DOHH2 (cell line): ENCODE measurements around the gene CYB5D1.

Experiments
- H3F3A ChIP-seq: fragments of 200-600 bp; sonication (generic), shearing (Covaris generic); 2 replicates; pipeline ENCODE4 v1.6.0; 2016; ENCODE audit warnings: antibody characterized with exemption, mild to moderate bottlenecking; ENCODE audit not compliant: control insufficient read depth, insufficient read depth
- H3K27ac ChIP-seq: fragments of 200-600 bp; sonication (generic); 2 replicates; pipeline ENCODE4 v1.5.1; 2014; ENCODE audit warnings: low read depth, mild to moderate bottlenecking, low read length, moderate library complexity
- H3K27me3 ChIP-seq: fragments of 200-600 bp; sonication (generic); 2 replicates; pipeline ENCODE4 v1.6.1; 2014; ENCODE audit warnings: mild to moderate bottlenecking, low read length, mixed read lengths; ENCODE audit not compliant: control insufficient read depth
- H3K36me3 ChIP-seq: fragments of 200-600 bp; sonication (generic); 2 replicates; pipeline ENCODE4 v1.6.1; 2014; ENCODE audit warnings: mild to moderate bottlenecking, low read length, moderate library complexity, mixed read lengths; ENCODE audit not compliant: control insufficient read depth
- H3K4me1 ChIP-seq: fragments of 200-600 bp; sonication (generic); 2 replicates; pipeline ENCODE4 v1.6.1; 2014; ENCODE audit warnings: mild to moderate bottlenecking, low read length, mixed read lengths; ENCODE audit not compliant: control insufficient read depth
- H3K4me2 ChIP-seq: fragments of 200-600 bp; sonication (generic); 2 replicates; pipeline ENCODE4 v1.6.0; 2014; ENCODE audit warnings: mild to moderate bottlenecking, low read length, moderate library complexity
- H3K4me3 ChIP-seq: fragments of 200-600 bp; sonication (generic); 2 replicates; pipeline ENCODE4 v1.5.1; 2014; ENCODE audit warnings: mild to moderate bottlenecking, low read length, mixed read lengths
- H3K79me2 ChIP-seq: fragments of 200-600 bp; sonication (generic); 2 replicates; pipeline ENCODE4 v1.6.1; 2014; ENCODE audit warnings: mild to moderate bottlenecking, low read length, mixed read lengths; ENCODE audit not compliant: control insufficient read depth
- H3K9me2 ChIP-seq: fragments of 200-600 bp; sonication (generic); replicated peaks from 2 replicates; pipeline ENCODE4 v1.6.1; 2014; ENCODE audit warnings: mild to moderate bottlenecking, low read length, mixed read lengths; ENCODE audit not compliant: control insufficient read depth
- H3K9me3 ChIP-seq: fragments of 200-600 bp; sonication (generic); 2 replicates; pipeline ENCODE4 v1.6.1; 2014; ENCODE audit warnings: antibody characterized with exemption, low read length, mixed read lengths; ENCODE audit not compliant: control insufficient read depth, insufficient read depth
- H4K20me1 ChIP-seq: fragments of 200-600 bp; sonication (generic); 2 replicates; pipeline ENCODE4 v1.6.0; 2014; ENCODE audit warnings: low read depth, mild to moderate bottlenecking, antibody characterized with exemption, low read length, moderate library complexity; ENCODE audit not compliant: control insufficient read depth, insufficient read depth
- EZH2phosphoT487 ChIP-seq: fragments of 200-600 bp; sonication (generic); IDR thresholded peaks from 2 replicates; pipeline ENCODE4 v1.6.1; 2017; ENCODE audit warnings: borderline replicate concordance, mild to moderate bottlenecking, antibody characterized with exemption, low read length, moderate library complexity, mixed read lengths
- TF ChIP-seq, protein P1 (sequence below): fragments of 200-600 bp; sonication (generic); IDR thresholded peaks from one replicate; pipeline ENCODE4 v1.5.1; 2014; ENCODE audit warnings: antibody characterized with exemption, mild to moderate bottlenecking, low read depth, low read length; ENCODE audit not compliant: poor library complexity, severe bottlenecking

Gene CYB5D1

DNA sequence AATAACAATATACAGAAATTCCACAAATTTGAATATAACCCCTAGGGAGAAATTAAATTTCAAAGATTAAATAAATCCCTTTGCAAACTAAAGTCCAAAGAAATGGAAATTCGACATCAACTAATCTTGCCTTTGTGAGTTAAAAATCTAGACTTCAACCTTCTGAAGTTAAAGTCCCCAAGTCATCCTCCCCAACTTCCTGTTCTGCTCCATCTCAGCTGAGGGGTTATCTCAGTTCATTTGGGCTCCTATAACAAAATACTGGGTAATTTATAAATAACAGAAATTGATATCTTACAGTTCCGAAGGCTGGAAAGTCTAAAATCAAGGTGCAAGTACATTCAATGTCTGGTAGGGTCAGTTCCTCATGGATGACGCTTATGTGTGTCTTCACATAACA lies 46.6 kb upstream of the CYB5D1 start:
- Histone ChIP-seq H4K20me1 (no peaks in the 10 kb centered on the region), H3K9me3 (no peaks in the 10 kb centered on the region), H3K4me1 (no peaks in the 10 kb centered on the region), H3K27ac (no peak overlapping the region), H3K4me2 (no peak overlapping the region), H3K36me3 (no peaks in the 10 kb centered on the region), H3K9me2 (no peaks in the 10 kb centered on the region), H3K4me3 (no peak overlapping the region), H3K79me2 (no peaks in the 10 kb centered on the region), H3K27me3 (peaks cover 4% of the 10 kb centered on the region; the same call in 1 of the 2 replicates), H3F3A (no peaks in the 10 kb centered on the region)
- no peak for TF ChIP-seq EZH2phosphoT487
- TF ChIP-seq, protein P1, sequence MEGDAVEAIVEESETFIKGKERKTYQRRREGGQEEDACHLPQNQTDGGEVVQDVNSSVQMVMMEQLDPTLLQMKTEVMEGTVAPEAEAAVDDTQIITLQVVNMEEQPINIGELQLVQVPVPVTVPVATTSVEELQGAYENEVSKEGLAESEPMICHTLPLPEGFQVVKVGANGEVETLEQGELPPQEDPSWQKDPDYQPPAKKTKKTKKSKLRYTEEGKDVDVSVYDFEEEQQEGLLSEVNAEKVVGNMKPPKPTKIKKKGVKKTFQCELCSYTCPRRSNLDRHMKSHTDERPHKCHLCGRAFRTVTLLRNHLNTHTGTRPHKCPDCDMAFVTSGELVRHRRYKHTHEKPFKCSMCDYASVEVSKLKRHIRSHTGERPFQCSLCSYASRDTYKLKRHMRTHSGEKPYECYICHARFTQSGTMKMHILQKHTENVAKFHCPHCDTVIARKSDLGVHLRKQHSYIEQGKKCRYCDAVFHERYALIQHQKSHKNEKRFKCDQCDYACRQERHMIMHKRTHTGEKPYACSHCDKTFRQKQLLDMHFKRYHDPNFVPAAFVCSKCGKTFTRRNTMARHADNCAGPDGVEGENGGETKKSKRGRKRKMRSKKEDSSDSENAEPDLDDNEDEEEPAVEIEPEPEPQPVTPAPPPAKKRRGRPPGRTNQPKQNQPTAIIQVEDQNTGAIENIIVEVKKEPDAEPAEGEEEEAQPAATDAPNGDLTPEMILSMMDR, result no peak

DNA sequence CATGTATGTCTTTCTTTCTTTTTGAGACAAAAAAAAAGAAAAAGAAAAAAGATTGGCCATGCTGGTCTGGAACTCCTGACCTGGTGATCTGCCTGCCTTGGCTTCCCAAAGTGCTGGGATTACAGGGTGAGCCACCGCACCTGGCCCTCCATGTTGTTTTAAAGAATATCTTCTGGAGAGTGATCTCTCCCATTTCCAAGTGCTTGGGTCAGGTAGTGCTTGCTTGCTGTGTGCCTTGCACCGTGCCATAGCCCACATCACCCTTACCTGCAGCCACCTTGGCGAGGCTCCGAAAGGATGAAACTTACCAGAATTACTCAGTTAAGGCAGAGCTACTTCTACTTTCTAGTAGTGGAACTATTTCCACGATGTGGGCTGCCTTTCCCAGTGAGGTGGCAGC lies 42.8 kb upstream of the CYB5D1 start:
- no peak overlapping the region for H3K4me2 ChIP-seq
- no peaks in the 10 kb centered on the region for H3K9me3 ChIP-seq
- H3K9me2 ChIP-seq, result no peaks in the 10 kb centered on the region
- peaks cover 12% of the 10 kb centered on the region; the same call in 1 of the 2 replicates for H3K27me3 ChIP-seq
- no peak overlapping the region for H3K4me3 ChIP-seq
- no peak overlapping the region for H3K27ac ChIP-seq
- no peaks in the 10 kb centered on the region for H3K36me3 ChIP-seq
- no peaks in the 10 kb centered on the region for H3F3A ChIP-seq
- no peaks in the 10 kb centered on the region for H4K20me1 ChIP-seq
- no peak for TF ChIP-seq EZH2phosphoT487
- TF ChIP-seq, protein P1, result no peak
- no peaks in the 10 kb centered on the region for H3K4me1 ChIP-seq
- H3K79me2 ChIP-seq, result no peaks in the 10 kb centered on the region

DNA sequence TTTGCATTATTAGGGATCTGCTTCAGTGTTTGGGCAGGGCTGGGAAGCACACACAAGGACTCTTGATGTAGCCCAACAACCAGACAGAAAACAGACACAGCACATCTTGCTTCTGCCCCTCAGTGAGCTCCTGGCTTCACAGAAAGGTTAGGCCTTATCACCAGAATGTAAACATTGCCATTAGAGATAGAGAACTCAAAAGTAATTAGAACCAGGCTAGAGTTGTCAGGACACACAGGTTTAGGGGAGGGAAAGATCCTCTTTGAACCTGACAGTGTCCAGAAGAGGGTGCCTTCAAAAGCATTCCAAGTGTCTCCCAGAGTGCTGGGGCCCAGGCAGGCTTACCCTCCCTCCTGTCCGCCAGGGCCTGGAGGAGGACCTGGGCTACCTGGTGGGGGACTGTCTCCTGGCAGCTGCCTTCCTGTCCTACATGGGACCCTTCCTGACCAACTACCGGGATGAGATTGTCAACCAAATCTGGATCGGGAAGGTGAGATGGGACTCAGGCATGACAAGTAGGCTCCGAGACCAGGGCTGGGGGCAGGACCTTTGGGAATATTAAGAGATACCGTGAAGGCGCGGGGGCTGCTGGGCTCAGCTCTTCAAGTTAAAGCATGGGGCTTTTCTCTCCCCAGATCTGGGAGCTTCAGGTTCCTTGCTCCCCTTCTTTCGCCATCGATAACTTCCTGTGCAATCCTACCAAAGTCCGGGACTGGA lies 40.7 kb upstream of the CYB5D1 start:
- no peak overlapping the region for H3K4me3 ChIP-seq
- TF ChIP-seq EZH2phosphoT487, result no peak
- TF ChIP-seq, protein P1, result no peak
- H3K79me2 ChIP-seq, result no peaks in the 10 kb centered on the region
- no peaks in the 10 kb centered on the region for H4K20me1 ChIP-seq
- H3K4me2 ChIP-seq, result no peak overlapping the region
- H3K27ac ChIP-seq, result no peak overlapping the region
- peaks cover 9% of the 10 kb centered on the region; the same call in 1 of the 2 replicates for H3K27me3 ChIP-seq
- no peaks in the 10 kb centered on the region for H3K36me3 ChIP-seq
- H3K9me3 ChIP-seq, result no peaks in the 10 kb centered on the region
- H3F3A ChIP-seq, result no peaks in the 10 kb centered on the region
- no peaks in the 10 kb centered on the region for H3K4me1 ChIP-seq
- H3K9me2 ChIP-seq, result no peaks in the 10 kb centered on the region
